Epithelial cell of prostate (primary cell): Measurements from ENCODE around the gene SCAPER.
"Not testable (repeated sequence)": the region's sequence is repeated elsewhere in the genome, so short reads cannot be mapped to it uniquely, and the experiment has no call there.

Experiments
- DNase-seq: peaks from one replicate; pipeline ENCODE4 v3.0.0-alpha.2; 2011; ENCODE audit warnings: low read depth, low spot score
- H3K27ac ChIP-seq: fragments of 450-650 bp; 2 replicates; pipeline ENCODE4 v1.5.1; 2017; ENCODE audit warnings: mild to moderate bottlenecking

Gene SCAPER

GRCh38 chr15:76795217-76795616 is 109.9 kb downstream of the SCAPER start:
- H3K27ac ChIP-seq = no peak overlapping the region
- DNase-seq = no peak

GRCh38 chr15:76793162-76793561 is 112.0 kb downstream of the SCAPER start:
- H3K27ac ChIP-seq = no peak overlapping the region
- DNase-seq = no peak

- no peak for DNase-seq
These were observed 113.6 kb downstream of the SCAPER start for GRCh38 chr15:76791511-76791910.

GRCh38 chr15:76787273-76787672 is 117.9 kb downstream of the SCAPER start:
- DNase-seq = no peak
- H3K27ac ChIP-seq = no peak overlapping the region

More at GRCh38 chr15:76791511-76791910, 113.6 kb downstream of the SCAPER start:
- H3K27ac ChIP-seq = no peak overlapping the region

GRCh38 chr15:76776969-76777368 is 128.2 kb downstream of the SCAPER start:
- DNase-seq = no peak
- no peak overlapping the region for H3K27ac ChIP-seq

- no peak for DNase-seq
- no peak overlapping the region for H3K27ac ChIP-seq
These were observed 128.7 kb downstream of the SCAPER start for GRCh38 chr15:76776480-76776879.

- no peak overlapping the region for H3K27ac ChIP-seq
- DNase-seq = no peak
These were observed 131.9 kb downstream of the SCAPER start for GRCh38 chr15:76773234-76773633.

- DNase-seq = no peak
- no peak overlapping the region for H3K27ac ChIP-seq
These were observed 132.4 kb downstream of the SCAPER start for GRCh38 chr15:76772776-76773175.

- DNase-seq = no peak
- no peak overlapping the region for H3K27ac ChIP-seq
These were observed 141.1 kb downstream of the SCAPER start for GRCh38 chr15:76764004-76764403.

- H3K27ac ChIP-seq = no peak overlapping the region
- no peak for DNase-seq
These were observed 141.6 kb downstream of the SCAPER start for GRCh38 chr15:76763554-76763953.

- H3K27ac ChIP-seq = no peak overlapping the region
- no peak for DNase-seq
These were observed 148.8 kb downstream of the SCAPER start for GRCh38 chr15:76756381-76756780.

- no peak for DNase-seq
- no peak overlapping the region for H3K27ac ChIP-seq
These were observed 151.4 kb downstream of the SCAPER start for GRCh38 chr15:76753771-76754170.

GRCh38 chr15:76753131-76753530 is 152.0 kb downstream of the SCAPER start:
- DNase-seq = no peak
- no peak overlapping the region for H3K27ac ChIP-seq

GRCh38 chr15:76752549-76752948 is 152.6 kb downstream of the SCAPER start:
- H3K27ac ChIP-seq = no peak overlapping the region
- no peak for DNase-seq

- no peak overlapping the region for H3K27ac ChIP-seq
- no peak for DNase-seq
These were observed 167.6 kb downstream of the SCAPER start for GRCh38 chr15:76737573-76737972.

GRCh38 chr15:76732321-76732720 is 172.8 kb downstream of the SCAPER start:
- H3K27ac ChIP-seq, DNase-seq: not testable (repeated sequence)

- DNase-seq = no peak
- H3K27ac ChIP-seq = no peak overlapping the region
These were observed 174.9 kb downstream of the SCAPER start for GRCh38 chr15:76730262-76730661.

GRCh38 chr15:76718863-76719262 is 186.3 kb downstream of the SCAPER start:
- H3K27ac ChIP-seq = no peak overlapping the region
- DNase-seq = no peak

GRCh38 chr15:76714950-76715349 is 190.2 kb downstream of the SCAPER start:
- no peak for DNase-seq
- no peak overlapping the region for H3K27ac ChIP-seq

- no peak overlapping the region for H3K27ac ChIP-seq
- DNase-seq = no peak
These were observed 193.8 kb downstream of the SCAPER start for GRCh38 chr15:76711351-76711827.

GRCh38 chr15:76704032-76704431 is 201.1 kb downstream of the SCAPER start:
- DNase-seq = not testable (repeated sequence)

GRCh38 chr15:76696840-76697239 is 208.3 kb downstream of the SCAPER start:
- DNase-seq = no peak
- no peak overlapping the region for H3K27ac ChIP-seq

More at GRCh38 chr15:76704032-76704431, 201.1 kb downstream of the SCAPER start:
- H3K27ac ChIP-seq = not testable (repeated sequence)

GRCh38 chr15:76692546-76692945 is 212.6 kb downstream of the SCAPER start:
- H3K27ac ChIP-seq = not testable (repeated sequence)

More at GRCh38 chr15:76692546-76692945, 212.6 kb downstream of the SCAPER start:
- DNase-seq = not testable (repeated sequence)
